Measurements from ENCODE around the gene RAB3IL1.

The RAB3IL1 gene

GRCh38 chr11:61854206-61854895 lies 63.0 kb downstream of the RAB3IL1 start:
- H3K4me1 ChIP-seq (ENCODE audit: control insufficient read depth, low read depth, low read length), result no peaks in the 10 kb centered on the region

GRCh38 chr11:61853698-61854169 lies 63.6 kb downstream of the RAB3IL1 start:
- Histone ChIP-seq H3K9me3 (ENCODE audit: control insufficient read depth, low read depth, low read length) (no peaks in the 10 kb centered on the region), H3K4me1 (ENCODE audit: control insufficient read depth, low read depth, low read length) (no peaks in the 10 kb centered on the region), H3K27ac (ENCODE audit: low read length) (no peak overlapping the region), H3K4me3 (ENCODE audit: low read length) (no peak overlapping the region), H3K9ac (ENCODE audit: low read length) (no peak overlapping the region), H3K27me3 (ENCODE audit: control insufficient read depth, insufficient read depth, low read length) (no peaks in the 10 kb centered on the region), H3K36me3 (ENCODE audit: control insufficient read depth, low read depth, low read length) (peaks cover 88% of the 10 kb centered on the region)

More at GRCh38 chr11:61854206-61854895, 63.0 kb downstream of the RAB3IL1 start:
- Histone ChIP-seq H3K9me3 (ENCODE audit: control insufficient read depth, low read depth, low read length) (no peaks in the 10 kb centered on the region), H3K36me3 (ENCODE audit: control insufficient read depth, low read depth, low read length) (peaks cover 88% of the 10 kb centered on the region), H3K9ac (ENCODE audit: low read length) (no peak overlapping the region), H3K27ac (ENCODE audit: low read length) (no peak overlapping the region), H3K4me3 (ENCODE audit: low read length) (no peak overlapping the region), H3K27me3 (ENCODE audit: control insufficient read depth, insufficient read depth, low read length) (no peaks in the 10 kb centered on the region)

- no peaks in the 10 kb centered on the region for H3K27me3 ChIP-seq (ENCODE audit: control insufficient read depth, insufficient read depth, low read length)
- peaks cover 93% of the 10 kb centered on the region for H3K36me3 ChIP-seq (ENCODE audit: control insufficient read depth, low read depth, low read length)
- no peak overlapping the region for H3K9ac ChIP-seq (ENCODE audit: low read length)
- H3K27ac ChIP-seq (ENCODE audit: low read length), result no peak overlapping the region
- no peaks in the 10 kb centered on the region for H3K9me3 ChIP-seq (ENCODE audit: control insufficient read depth, low read depth, low read length)
- no peaks in the 10 kb centered on the region for H3K4me1 ChIP-seq (ENCODE audit: control insufficient read depth, low read depth, low read length)
- no peak overlapping the region for H3K4me3 ChIP-seq (ENCODE audit: low read length)
Observed at GRCh38 chr11:61851900-61852295, 65.5 kb downstream of the RAB3IL1 start.

GRCh38 chr11:61851113-61851899 lies 66.1 kb downstream of the RAB3IL1 start:
- Histone ChIP-seq H3K9me3 (ENCODE audit: control insufficient read depth, low read depth, low read length) (no peaks in the 10 kb centered on the region), H3K9ac (ENCODE audit: low read length) (no peak overlapping the region), H3K4me3 (ENCODE audit: low read length) (no peak overlapping the region), H3K27me3 (ENCODE audit: control insufficient read depth, insufficient read depth, low read length) (no peaks in the 10 kb centered on the region), H3K36me3 (ENCODE audit: control insufficient read depth, low read depth, low read length) (peaks cover 93% of the 10 kb centered on the region), H3K27ac (ENCODE audit: low read length) (no peak overlapping the region), H3K4me1 (ENCODE audit: control insufficient read depth, low read depth, low read length) (no peaks in the 10 kb centered on the region)

- Histone ChIP-seq H3K9ac (ENCODE audit: low read length) (no peak overlapping the region), H3K27ac (ENCODE audit: low read length) (no peak overlapping the region), H3K36me3 (ENCODE audit: control insufficient read depth, low read depth, low read length) (peaks cover 91% of the 10 kb centered on the region)
Observed at GRCh38 chr11:61850687-61851086, 66.7 kb downstream of the RAB3IL1 start.

GRCh38 chr11:61848631-61849030 lies 68.7 kb downstream of the RAB3IL1 start:
- Histone ChIP-seq H3K27me3 (ENCODE audit: control insufficient read depth, insufficient read depth, low read length) (no peaks in the 10 kb centered on the region), H3K4me1 (ENCODE audit: control insufficient read depth, low read depth, low read length) (no peaks in the 10 kb centered on the region), H3K27ac (ENCODE audit: low read length) (no peak overlapping the region), H3K9me3 (ENCODE audit: control insufficient read depth, low read depth, low read length) (no peaks in the 10 kb centered on the region), H3K9ac (ENCODE audit: low read length) (no peak overlapping the region), H3K36me3 (ENCODE audit: control insufficient read depth, low read depth, low read length) (peaks cover 90% of the 10 kb centered on the region), H3K4me3 (ENCODE audit: low read length) (no peak overlapping the region)

More at GRCh38 chr11:61850687-61851086, 66.7 kb downstream of the RAB3IL1 start:
- H3K27me3 ChIP-seq (ENCODE audit: control insufficient read depth, insufficient read depth, low read length), result no peaks in the 10 kb centered on the region
- no peak overlapping the region for H3K4me3 ChIP-seq (ENCODE audit: low read length)
- H3K4me1 ChIP-seq (ENCODE audit: control insufficient read depth, low read depth, low read length), result no peaks in the 10 kb centered on the region
- H3K9me3 ChIP-seq (ENCODE audit: control insufficient read depth, low read depth, low read length), result no peaks in the 10 kb centered on the region

GRCh38 chr11:61847914-61848581 lies 69.3 kb downstream of the RAB3IL1 start:
- Histone ChIP-seq H3K27ac (ENCODE audit: low read length) (no peak overlapping the region), H3K27me3 (ENCODE audit: control insufficient read depth, insufficient read depth, low read length) (no peaks in the 10 kb centered on the region), H3K4me1 (ENCODE audit: control insufficient read depth, low read depth, low read length) (no peaks in the 10 kb centered on the region), H3K9ac (ENCODE audit: low read length) (no peak overlapping the region), H3K4me3 (ENCODE audit: low read length) (no peak overlapping the region), H3K9me3 (ENCODE audit: control insufficient read depth, low read depth, low read length) (no peaks in the 10 kb centered on the region), H3K36me3 (ENCODE audit: control insufficient read depth, low read depth, low read length) (peaks cover 91% of the 10 kb centered on the region)

Measured in iPS-18a (cell line).